ENCODE measurements around the gene ISG20L2.

Gene ISG20L2

DNA sequence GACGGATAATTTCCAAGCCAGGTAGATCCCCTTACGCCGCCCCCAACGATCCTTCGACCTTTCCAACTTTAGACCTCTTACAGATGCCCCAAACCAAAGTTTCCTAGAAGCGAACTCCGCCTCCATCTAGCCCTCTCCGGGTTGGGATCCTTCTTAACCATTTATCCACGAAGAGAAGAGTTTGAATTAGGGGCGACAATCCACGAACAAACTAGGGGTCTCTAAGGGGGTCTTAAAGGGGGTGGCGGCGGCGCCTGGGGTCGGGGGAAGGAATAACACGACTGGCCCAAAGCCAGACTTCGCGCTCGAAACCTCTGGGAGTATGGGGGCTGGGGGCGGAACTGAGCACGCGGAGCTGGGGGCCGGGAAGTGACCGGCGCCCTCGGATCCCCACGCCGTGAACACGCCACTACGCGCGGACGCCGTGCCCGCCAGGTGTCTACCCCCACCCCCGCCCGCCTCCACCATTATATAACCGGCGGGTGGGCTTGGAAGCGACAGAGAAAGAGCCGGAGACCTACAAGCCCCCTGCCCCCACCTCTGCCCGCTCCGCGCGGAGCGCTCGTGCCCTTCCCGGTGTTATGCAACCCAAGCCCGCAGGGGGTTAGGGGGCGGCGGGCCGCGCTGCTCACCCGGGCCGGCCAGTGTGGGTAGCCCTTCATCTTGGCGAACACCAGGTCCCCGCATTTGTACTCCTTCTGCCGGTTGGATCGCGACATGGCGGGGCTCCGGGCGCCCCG is 22.3 kb upstream of the ISG20L2 start:
- TF ChIP-seq, protein P1, sequence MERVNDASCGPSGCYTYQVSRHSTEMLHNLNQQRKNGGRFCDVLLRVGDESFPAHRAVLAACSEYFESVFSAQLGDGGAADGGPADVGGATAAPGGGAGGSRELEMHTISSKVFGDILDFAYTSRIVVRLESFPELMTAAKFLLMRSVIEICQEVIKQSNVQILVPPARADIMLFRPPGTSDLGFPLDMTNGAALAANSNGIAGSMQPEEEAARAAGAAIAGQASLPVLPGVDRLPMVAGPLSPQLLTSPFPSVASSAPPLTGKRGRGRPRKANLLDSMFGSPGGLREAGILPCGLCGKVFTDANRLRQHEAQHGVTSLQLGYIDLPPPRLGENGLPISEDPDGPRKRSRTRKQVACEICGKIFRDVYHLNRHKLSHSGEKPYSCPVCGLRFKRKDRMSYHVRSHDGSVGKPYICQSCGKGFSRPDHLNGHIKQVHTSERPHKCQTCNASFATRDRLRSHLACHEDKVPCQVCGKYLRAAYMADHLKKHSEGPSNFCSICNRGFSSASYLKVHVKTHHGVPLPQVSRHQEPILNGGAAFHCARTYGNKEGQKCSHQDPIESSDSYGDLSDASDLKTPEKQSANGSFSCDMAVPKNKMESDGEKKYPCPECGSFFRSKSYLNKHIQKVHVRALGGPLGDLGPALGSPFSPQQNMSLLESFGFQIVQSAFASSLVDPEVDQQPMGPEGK (CRISPR knock-in tag; IDR thresholded peaks at IDR 0.05; ENCODE audit: borderline replicate concordance), result 0 out of 2 replicates have a peak, but pooled peaks have one; percentile 38
- TF ChIP-seq ZFP30 (CRISPR knock-in tag; IDR thresholded peaks at IDR 0.05), result no peak
- ATAC-seq, result no peak

DNA sequence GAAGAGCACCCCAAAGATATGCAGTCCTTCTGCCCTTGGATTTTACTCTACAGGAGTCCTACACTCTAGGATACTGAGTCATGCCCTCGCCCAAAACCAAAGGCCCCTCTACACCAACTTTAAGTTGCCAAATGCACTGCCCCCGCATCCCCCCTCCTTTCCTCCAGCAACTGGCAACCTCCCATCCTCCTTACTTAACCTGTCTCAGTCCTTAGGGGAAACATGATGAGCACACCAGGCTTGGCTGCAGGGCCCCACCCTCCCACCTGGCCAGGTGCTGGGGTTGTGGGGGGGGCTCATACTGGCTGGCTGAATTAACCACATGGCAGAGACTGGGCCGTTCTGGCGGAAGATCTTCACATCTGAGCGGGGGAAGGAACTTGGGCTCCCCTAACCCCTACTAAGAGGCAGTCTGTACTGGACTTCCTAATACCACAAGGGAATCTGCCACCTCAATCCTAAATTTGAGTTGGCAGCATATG is 21.7 kb upstream of the ISG20L2 start:
- TF ChIP-seq ZFP3 (CRISPR knock-in tag; IDR thresholded peaks at IDR 0.05) (no peak), ZFP30 (CRISPR knock-in tag; IDR thresholded peaks at IDR 0.05) (no peak), ESRRG (CRISPR knock-in tag; IDR thresholded peaks at IDR 0.05) (no peak), ISL1 (CRISPR knock-in tag; IDR thresholded peaks at IDR 0.05) (no peak)
- ATAC-seq, result no peak

DNA sequence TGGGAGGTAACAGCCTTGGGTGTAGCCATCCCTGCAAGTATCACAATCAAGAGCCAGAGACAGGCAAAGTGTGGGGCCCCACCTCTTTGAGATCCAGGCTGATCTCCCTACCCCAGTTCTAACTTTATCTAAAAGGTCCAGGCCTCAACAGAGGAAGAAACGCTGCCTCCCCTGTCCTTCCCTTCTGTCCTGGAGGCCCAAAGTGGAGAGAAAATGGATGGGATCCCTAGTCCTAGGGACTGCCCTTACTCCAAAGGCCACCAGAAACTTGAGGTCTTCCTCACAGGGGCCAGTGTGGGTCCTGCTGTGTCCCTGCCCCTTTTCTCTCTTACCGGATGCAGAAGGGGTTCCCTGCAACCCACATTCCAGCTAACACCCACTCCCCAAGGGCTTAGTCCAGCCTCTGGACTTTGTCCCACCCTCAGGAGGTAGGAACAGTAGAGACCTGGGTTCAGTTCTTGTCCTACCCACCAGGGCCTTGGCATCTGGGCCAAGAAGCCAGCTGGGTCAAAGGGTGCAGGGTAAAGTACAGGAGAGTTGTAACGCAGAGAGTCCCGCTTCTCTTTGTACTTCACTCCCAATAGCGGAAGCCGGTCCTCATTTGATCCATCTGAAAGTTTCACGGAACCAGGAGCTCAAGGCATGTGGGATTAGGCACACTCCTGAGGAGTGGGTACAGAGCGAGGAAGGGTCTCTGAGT is 21.0 kb upstream of the ISG20L2 start:
- ATAC-seq, result no peak
- TF ChIP-seq, protein P2, sequence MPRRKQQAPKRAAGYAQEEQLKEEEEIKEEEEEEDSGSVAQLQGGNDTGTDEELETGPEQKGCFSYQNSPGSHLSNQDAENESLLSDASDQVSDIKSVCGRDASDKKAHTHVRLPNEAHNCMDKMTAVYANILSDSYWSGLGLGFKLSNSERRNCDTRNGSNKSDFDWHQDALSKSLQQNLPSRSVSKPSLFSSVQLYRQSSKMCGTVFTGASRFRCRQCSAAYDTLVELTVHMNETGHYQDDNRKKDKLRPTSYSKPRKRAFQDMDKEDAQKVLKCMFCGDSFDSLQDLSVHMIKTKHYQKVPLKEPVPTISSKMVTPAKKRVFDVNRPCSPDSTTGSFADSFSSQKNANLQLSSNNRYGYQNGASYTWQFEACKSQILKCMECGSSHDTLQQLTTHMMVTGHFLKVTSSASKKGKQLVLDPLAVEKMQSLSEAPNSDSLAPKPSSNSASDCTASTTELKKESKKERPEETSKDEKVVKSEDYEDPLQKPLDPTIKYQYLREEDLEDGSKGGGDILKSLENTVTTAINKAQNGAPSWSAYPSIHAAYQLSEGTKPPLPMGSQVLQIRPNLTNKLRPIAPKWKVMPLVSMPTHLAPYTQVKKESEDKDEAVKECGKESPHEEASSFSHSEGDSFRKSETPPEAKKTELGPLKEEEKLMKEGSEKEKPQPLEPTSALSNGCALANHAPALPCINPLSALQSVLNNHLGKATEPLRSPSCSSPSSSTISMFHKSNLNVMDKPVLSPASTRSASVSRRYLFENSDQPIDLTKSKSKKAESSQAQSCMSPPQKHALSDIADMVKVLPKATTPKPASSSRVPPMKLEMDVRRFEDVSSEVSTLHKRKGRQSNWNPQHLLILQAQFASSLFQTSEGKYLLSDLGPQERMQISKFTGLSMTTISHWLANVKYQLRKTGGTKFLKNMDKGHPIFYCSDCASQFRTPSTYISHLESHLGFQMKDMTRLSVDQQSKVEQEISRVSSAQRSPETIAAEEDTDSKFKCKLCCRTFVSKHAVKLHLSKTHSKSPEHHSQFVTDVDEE (CRISPR knock-in tag; IDR thresholded peaks at IDR 0.05), result no peak
- no peak for TF ChIP-seq ZNF565 (CRISPR knock-in tag; conservative IDR thresholded peaks at IDR 0.05; ENCODE audit: low read depth)

DNA sequence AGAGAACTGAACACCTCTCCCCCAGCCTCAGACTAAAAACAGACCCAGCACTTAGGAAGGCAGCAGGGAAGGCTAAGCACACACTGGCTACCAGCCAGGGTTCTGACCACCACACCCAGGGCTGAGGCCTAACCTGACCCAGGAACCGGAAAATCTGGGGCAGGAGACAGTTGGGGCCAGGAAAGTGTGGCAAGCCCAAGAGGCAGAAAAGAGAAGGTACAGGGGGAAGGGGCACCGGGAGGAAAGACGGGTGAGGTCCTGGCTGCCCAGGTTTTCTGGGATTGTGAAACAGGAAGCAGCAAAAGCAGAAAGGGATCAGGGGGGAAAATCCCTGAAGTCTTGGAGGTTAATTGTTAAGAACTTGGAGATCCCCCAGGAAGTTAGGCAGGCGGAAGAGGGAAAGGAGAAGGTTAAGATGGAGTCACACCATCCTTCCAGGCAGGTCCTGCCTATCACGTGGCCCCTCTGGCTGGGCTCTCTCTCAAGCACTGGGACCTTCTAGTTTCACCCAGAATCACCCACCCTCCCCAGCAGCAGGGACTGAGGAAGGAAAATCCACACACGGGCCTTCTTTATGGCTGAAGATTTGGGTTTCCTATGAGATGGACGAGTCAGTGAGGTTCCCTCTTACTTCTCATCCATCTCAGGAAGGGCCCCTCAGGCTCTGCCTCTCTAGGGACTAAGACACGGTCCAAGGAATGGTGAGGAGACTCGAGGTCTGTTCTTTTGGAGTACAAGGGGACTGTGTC is 20.3 kb upstream of the ISG20L2 start:
- ATAC-seq, result peak; percentile 0; the same call in 1 of the 3 replicates
- TF ChIP-seq, protein P3, sequence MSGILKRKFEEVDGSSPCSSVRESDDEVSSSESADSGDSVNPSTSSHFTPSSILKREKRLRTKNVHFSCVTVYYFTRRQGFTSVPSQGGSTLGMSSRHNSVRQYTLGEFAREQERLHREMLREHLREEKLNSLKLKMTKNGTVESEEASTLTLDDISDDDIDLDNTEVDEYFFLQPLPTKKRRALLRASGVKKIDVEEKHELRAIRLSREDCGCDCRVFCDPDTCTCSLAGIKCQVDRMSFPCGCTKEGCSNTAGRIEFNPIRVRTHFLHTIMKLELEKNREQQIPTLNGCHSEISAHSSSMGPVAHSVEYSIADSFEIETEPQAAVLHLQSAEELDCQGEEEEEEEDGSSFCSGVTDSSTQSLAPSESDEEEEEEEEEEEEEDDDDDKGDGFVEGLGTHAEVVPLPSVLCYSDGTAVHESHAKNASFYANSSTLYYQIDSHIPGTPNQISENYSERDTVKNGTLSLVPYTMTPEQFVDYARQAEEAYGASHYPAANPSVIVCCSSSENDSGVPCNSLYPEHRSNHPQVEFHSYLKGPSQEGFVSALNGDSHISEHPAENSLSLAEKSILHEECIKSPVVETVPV (CRISPR knock-in tag; IDR thresholded peaks at IDR 0.05), result no peak
- TF ChIP-seq ZNF565 (CRISPR knock-in tag; conservative IDR thresholded peaks at IDR 0.05; ENCODE audit: low read depth), result no peak
- TF ChIP-seq, protein P4, sequence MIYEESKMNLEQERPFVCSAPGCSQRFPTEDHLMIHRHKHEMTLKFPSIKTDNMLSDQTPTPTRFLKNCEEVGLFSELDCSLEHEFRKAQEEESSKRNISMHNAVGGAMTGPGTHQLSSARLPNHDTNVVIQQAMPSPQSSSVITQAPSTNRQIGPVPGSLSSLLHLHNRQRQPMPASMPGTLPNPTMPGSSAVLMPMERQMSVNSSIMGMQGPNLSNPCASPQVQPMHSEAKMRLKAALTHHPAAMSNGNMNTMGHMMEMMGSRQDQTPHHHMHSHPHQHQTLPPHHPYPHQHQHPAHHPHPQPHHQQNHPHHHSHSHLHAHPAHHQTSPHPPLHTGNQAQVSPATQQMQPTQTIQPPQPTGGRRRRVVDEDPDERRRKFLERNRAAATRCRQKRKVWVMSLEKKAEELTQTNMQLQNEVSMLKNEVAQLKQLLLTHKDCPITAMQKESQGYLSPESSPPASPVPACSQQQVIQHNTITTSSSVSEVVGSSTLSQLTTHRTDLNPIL (CRISPR knock-in tag; IDR thresholded peaks at IDR 0.05; ENCODE audit: low read depth), result no peak
- no peak for TF ChIP-seq TCF4 (CRISPR knock-in tag; IDR thresholded peaks at IDR 0.05; ENCODE audit: borderline replicate concordance)
- TF ChIP-seq, protein P2 (CRISPR knock-in tag; IDR thresholded peaks at IDR 0.05), result no peak
- TF ChIP-seq ZNF8 (CRISPR knock-in tag; IDR thresholded peaks at IDR 0.05), result no peak
- no peak for TF ChIP-seq ZFP30 (CRISPR knock-in tag; IDR thresholded peaks at IDR 0.05)
- no peak for TF ChIP-seq ZNF70 (CRISPR knock-in tag; IDR thresholded peaks at IDR 0.05)
- TF ChIP-seq TOX (CRISPR knock-in tag; IDR thresholded peaks at IDR 0.05; ENCODE audit: borderline replicate concordance), result no peak
- TF ChIP-seq BACH2 (CRISPR knock-in tag; IDR thresholded peaks at IDR 0.05; ENCODE audit: borderline replicate concordance), result no peak
- TF ChIP-seq, protein P5, sequence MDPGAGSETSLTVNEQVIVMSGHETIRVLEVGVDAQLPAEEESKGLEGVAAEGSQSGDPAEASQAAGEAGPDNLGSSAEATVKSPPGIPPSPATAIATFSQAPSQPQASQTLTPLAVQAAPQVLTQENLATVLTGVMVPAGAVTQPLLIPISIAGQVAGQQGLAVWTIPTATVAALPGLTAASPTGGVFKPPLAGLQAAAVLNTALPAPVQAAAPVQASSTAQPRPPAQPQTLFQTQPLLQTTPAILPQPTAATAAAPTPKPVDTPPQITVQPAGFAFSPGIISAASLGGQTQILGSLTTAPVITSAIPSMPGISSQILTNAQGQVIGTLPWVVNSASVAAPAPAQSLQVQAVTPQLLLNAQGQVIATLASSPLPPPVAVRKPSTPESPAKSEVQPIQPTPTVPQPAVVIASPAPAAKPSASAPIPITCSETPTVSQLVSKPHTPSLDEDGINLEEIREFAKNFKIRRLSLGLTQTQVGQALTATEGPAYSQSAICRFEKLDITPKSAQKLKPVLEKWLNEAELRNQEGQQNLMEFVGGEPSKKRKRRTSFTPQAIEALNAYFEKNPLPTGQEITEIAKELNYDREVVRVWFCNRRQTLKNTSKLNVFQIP (CRISPR knock-in tag; IDR thresholded peaks at IDR 0.05; ENCODE audit: borderline replicate concordance, low read depth), result no peak
- no peak for TF ChIP-seq ESRRG (CRISPR knock-in tag; IDR thresholded peaks at IDR 0.05)
- TF ChIP-seq SNAI2 (CRISPR knock-in tag; IDR thresholded peaks at IDR 0.05), result no peak
- TF ChIP-seq ARNTL (CRISPR knock-in tag; IDR thresholded peaks at IDR 0.05; ENCODE audit: borderline replicate concordance, low read depth), result no peak
- no peak for TF ChIP-seq PPARA (CRISPR knock-in tag; IDR thresholded peaks at IDR 0.05; ENCODE audit: borderline replicate concordance)
- TF ChIP-seq ISL1 (CRISPR knock-in tag; IDR thresholded peaks at IDR 0.05), result no peak
- no peak for TF ChIP-seq ZC3H10 (CRISPR knock-in tag; IDR thresholded peaks at IDR 0.05)

All from SK-N-SH treated with all-trans-retinoic acid at 6 μM for 48 hours (cell line).